Lung (tissue), 12 donors: ENCODE results near the gene STK32B. TPM values are rescaled to one million over a fixed set of nuclear protein-coding genes. Genes with fewer than 3 reads are reported as not detected.

Experiments used
- ATAC-seq: fragments of 200-7000 bp; cut with Tn5 transposase; one replicate; pipeline ENCODE4 v1.9.1; 2020; ENCODE audit warnings: moderate number of reproducible peaks; ENCODE audit not compliant: insufficient read depth, low FRiP score
- DNase-seq, 3 donors: peaks; one replicate each; pipeline ENCODE4 v3.0.0-alpha.2; 2013 to 2017
- H3K27ac ChIP-seq, 2 donors: one replicate each; pipeline ENCODE4 v1.5.1; 2013; ENCODE audit warnings: mild to moderate bottlenecking in 2 of 2, moderate library complexity in 2 of 2, control low read depth in 1 of 2, inconsistent platforms in 1 of 2, low read depth in 1 of 2, low read length in 1 of 2
- H3K27me3 ChIP-seq, 3 donors: one replicate each; pipeline ENCODE4 v1.5.1; 2013; ENCODE audit warnings: low read length in 2 of 3; ENCODE audit not compliant: control insufficient read depth in 3 of 3, insufficient read depth in 3 of 3
- H3K36me3 ChIP-seq, 4 donors: one replicate each; pipeline ENCODE4 v1.5.1; 2013; ENCODE audit warnings: low read length in 4 of 4, mild to moderate bottlenecking in 1 of 4, moderate library complexity in 1 of 4; ENCODE audit not compliant: control insufficient read depth in 4 of 4, insufficient read depth in 4 of 4
- H3K4me1 ChIP-seq, 5 donors: one replicate each; pipeline ENCODE4 v1.5.1; 2013; ENCODE audit warnings: low read length in 5 of 5, mild to moderate bottlenecking in 2 of 5, moderate library complexity in 1 of 5; ENCODE audit not compliant: control insufficient read depth in 5 of 5, insufficient read depth in 5 of 5
- H3K4me3 ChIP-seq: one replicate; pipeline ENCODE4 v1.5.1; 2013; ENCODE audit warnings: mild to moderate bottlenecking, control low read depth, moderate library complexity
- H3K9ac ChIP-seq, 2 donors: one replicate each; pipeline ENCODE4 v1.5.1; 2013; ENCODE audit warnings: low read length in 2 of 2, control low read depth in 1 of 2; ENCODE audit not compliant: insufficient read depth in 1 of 2
- H3K9me3 ChIP-seq, 4 donors: one replicate each; pipeline ENCODE4 v1.5.1; 2013; ENCODE audit warnings: low read length in 3 of 4, mild to moderate bottlenecking in 1 of 4, moderate library complexity in 1 of 4; ENCODE audit not compliant: control insufficient read depth in 4 of 4, insufficient read depth in 3 of 4
- CTCF ChIP-seq: IDR thresholded peaks from 2 replicates; pipeline ENCODE4 v1.5.1; 2012; ENCODE audit warnings: mild to moderate bottlenecking; ENCODE audit errors: control extremely low read depth, extremely low read depth
- WGBS, 2 donors: extraction: QIAGEN DNeasy Blood & Tissue Kit; methylation state at CpG; one replicate each; pipeline ENCODE4 v1.1.7; 2013; 5-methylcytosine and 5-hydroxymethylcytosine counted together
- polyA plus RNA-seq, 2 donors: library from polyadenylated mRNA; stranded (reverse); fragments of 200-250 nt; gene quantifications; one replicate each; pipeline ENCODE4 v1.2.1, GENCODE V29; 2013
- total RNA-seq, 2 donors: library from RNA; depleted of rRNA in 1 of 2; stranded (reverse); fragments of >200 nt in 1 of 2; gene quantifications; one replicate each; pipeline ENCODE4 v1.2.1, GENCODE V29; 2014 to 2021
- donor health status: control.
- donor health status: control.
- donor health status: Bipolar disorder and iron deficiency.
- donor health status: healthy.
- donor health status: DM: yes; HTN: yes; CAD: no.

The STK32B gene
- total and polyA plus RNA-seq, 4 donors = 0.29 to 2.2 (median 1.4) TPM

GRCh38 chr4:5527211-5527610 lies 475.9 kb downstream of the STK32B start:
- Histone ChIP-seq H3K9ac (no peak overlapping the region), H3K36me3 (peaks cover 0 to 8% (median 1%) of the 10 kb centered on the region in 4 donors), H3K27me3 (no peaks in the 10 kb centered on the region), H3K27ac (no peak overlapping the region), H3K4me1 (peaks cover 0 to 41% (median 14%) of the 10 kb centered on the region in 5 donors), H3K9me3 (peaks cover 0 to 2% (median 0%) of the 10 kb centered on the region in 4 donors), H3K4me3 (no peak overlapping the region)
- peak; percentile 85 to 96 (median 94) for DNase-seq
- WGBS, 2 donors = 46 to 57% methylated on average over 3 of the region's 3 CpGs
- TF ChIP-seq CTCF = no peak
- no peak for ATAC-seq

- no peak for TF ChIP-seq CTCF
- Histone ChIP-seq H3K36me3 (peaks cover 0 to 8% (median 1%) of the 10 kb centered on the region in 4 donors), H3K9ac (peak overlapping the region in 1 of 2 donors; percentile 37), H3K4me1 (peaks cover 0 to 41% (median 14%) of the 10 kb centered on the region in 5 donors), H3K27ac (no peak overlapping the region), H3K4me3 (no peak overlapping the region), H3K9me3 (peaks cover 0 to 5% (median 0%) of the 10 kb centered on the region in 4 donors), H3K27me3 (no peaks in the 10 kb centered on the region)
- WGBS, 2 donors = 93 to 97% methylated on average over 4 of the region's 4 CpGs
- no peak for ATAC-seq
- DNase-seq = peak; percentile 49 to 80 (median 72)
Measured at GRCh38 chr4:5528031-5528436, 476.8 kb downstream of the STK32B start.

DNA sequence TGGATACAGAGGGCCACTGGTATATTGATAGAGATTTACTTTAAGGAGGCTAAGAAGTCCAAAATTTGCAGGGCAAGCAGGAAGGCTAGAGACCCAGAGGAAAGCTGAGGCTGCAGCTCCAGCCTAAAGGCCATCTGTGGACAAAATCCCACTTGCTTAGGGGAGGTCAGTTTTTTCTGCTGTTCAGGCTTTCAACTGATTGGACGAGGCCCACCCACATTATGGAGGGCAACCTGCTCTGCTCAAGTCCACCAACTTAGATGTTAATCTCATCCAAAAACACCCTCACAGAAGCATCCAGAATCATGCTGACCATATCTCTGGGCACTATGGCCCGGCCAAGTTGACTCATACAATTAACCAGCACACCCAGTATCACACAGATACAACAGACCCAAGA lies 480.8 kb downstream of the STK32B start:
- WGBS, 2 donors = 87 to 95% methylated on average over 2 of the region's 2 CpGs
- peaks cover 0 to 13% (median 2%) of the 10 kb centered on the region in 4 donors for H3K9me3 ChIP-seq
- peaks cover 0 to 12% (median 3%) of the 10 kb centered on the region in 5 donors for H3K4me1 ChIP-seq
- no peaks in the 10 kb centered on the region for H3K27me3 ChIP-seq
- DNase-seq (no peak), ATAC-seq (no peak)
- H3K27ac ChIP-seq = no peak overlapping the region
- no peak overlapping the region for H3K4me3 ChIP-seq
- no peak for TF ChIP-seq CTCF
- H3K9ac ChIP-seq = no peak overlapping the region
- peaks cover 0 to 8% (median 1%) of the 10 kb centered on the region in 4 donors for H3K36me3 ChIP-seq

DNA sequence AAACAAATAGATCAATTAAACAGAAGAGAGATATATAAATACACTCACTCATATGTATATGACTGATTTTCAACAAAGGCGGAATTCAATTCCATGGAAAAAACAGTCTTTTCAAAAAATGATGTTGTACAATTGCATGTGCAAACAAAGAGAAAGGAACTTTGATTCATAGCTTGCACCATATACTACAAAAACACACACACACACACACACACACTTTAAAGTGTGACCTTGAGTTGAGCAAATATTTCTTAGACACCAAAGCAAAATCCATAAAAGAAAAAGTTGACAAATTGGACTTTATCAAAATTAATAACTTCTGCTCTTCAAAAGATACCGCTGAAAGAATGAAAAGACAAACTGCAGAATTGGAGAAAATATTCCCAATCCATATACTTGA lies 488.3 kb downstream of the STK32B start:
- H3K4me1 ChIP-seq = no peaks in the 10 kb centered on the region
- no peak for ATAC-seq
- H3K27me3 ChIP-seq = no peaks in the 10 kb centered on the region
- DNase-seq = no peak
- no peaks in the 10 kb centered on the region for H3K36me3 ChIP-seq
- H3K27ac ChIP-seq = no peak overlapping the region
- WGBS, 2 donors = 95 to 97% methylated on average over 2 of the region's 2 CpGs
- peaks cover 0 to 8% (median 2%) of the 10 kb centered on the region in 4 donors for H3K9me3 ChIP-seq
- H3K4me3 ChIP-seq = no peak overlapping the region
- no peak for TF ChIP-seq CTCF
- no peak overlapping the region for H3K9ac ChIP-seq
